Stimulated activated effector memory CD8-positive, alpha-beta T cell treated with anti-CD3 and anti-CD28 coated beads, Interleukin-12 subunit alpha, Interleukin-12 subunit beta, amount 100 ng/mL, for 72 hours (primary cell): Measurements from ENCODE around the gene COL9A3.

Experiments
- ATAC-seq: fragments of 150-1000 bp; cut with Tn5 transposase; 2 replicates; pipeline ENCODE4 v1.10.0; 2021
- DNase-seq, 2 donors: peaks; one replicate each; pipeline ENCODE4 v3.0.0; 2021 to 2022; ENCODE audit warnings: low spot score in 2 of 2
- H3K27ac Mint-ChIP-seq: one replicate; pipeline ENCODE4 v1.8.0; 2022; ENCODE audit warnings: mild to moderate bottlenecking, mixed read lengths
- H3K36me3 Mint-ChIP-seq: one replicate; pipeline ENCODE4 v1.8.0; 2022; ENCODE audit warnings: mild to moderate bottlenecking, mixed read lengths
- H3K4me1 Mint-ChIP-seq: one replicate; pipeline ENCODE4 v1.8.0; 2022; ENCODE audit warnings: mixed read lengths
- H3K4me3 Mint-ChIP-seq: one replicate; pipeline ENCODE4 v1.8.0; 2022; ENCODE audit warnings: mild to moderate bottlenecking, mixed read lengths
- H3K9me3 Mint-ChIP-seq: one replicate; pipeline ENCODE4 v1.8.0; 2022; ENCODE audit warnings: mixed read lengths

Gene COL9A3

DNA sequence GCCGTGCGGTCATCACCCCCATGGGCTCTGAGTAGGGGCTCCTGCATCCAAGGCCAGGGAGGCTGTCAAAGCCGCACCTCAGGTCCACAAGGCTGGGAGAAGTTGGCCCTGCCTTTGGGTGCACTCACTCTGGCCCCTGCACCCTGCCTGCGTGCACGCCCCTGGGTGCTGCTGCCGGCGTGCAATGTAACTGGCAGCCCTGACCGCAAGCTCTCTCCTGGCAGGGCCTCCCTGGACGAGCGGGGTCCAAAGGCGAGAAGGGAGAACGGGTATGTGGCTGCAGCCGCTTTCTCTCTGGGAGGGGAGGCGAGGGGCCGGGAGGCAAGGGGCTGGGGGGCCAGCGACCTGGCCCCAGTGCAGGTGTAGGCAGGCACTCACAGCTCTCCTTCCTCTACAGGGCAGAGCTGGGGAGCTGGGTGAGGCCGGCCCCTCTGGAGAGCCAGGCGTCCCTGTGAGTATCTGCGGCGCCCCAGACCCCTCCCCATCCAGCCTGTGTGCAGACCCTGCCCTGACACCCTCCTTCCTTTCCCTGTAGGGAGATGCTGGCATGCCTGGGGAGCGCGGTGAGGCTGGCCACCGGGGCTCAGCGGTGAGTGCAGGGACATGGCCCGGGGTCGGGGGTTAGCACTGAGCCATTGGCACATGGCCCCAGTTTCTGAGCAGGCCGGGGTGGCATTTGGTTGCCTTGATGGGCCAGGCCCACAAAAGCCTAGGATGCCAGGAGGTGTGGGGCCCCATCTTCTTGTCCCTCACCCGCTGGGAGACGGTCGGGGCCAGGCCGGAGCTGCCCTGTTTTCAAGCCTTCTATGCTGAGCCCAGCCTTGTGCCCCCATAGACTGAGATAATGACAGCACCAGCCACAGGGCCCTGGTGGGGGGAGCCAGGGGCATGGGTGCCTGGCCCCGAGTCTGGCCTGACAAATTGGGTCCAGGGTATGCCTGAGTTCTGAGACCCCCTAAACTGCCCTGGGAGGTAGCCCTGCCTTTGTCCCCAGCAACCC, 12.7 kb downstream of the COL9A3 start:
- H3K36me3 Mint-ChIP-seq = no peaks in the 10 kb centered on the region
- H3K9me3 Mint-ChIP-seq = no peaks in the 10 kb centered on the region
- H3K27ac Mint-ChIP-seq = no peak overlapping the region
- ATAC-seq (no peak), DNase-seq (no peak)
- no peak overlapping the region for H3K4me3 Mint-ChIP-seq
- no peaks in the 10 kb centered on the region for H3K4me1 Mint-ChIP-seq

DNA sequence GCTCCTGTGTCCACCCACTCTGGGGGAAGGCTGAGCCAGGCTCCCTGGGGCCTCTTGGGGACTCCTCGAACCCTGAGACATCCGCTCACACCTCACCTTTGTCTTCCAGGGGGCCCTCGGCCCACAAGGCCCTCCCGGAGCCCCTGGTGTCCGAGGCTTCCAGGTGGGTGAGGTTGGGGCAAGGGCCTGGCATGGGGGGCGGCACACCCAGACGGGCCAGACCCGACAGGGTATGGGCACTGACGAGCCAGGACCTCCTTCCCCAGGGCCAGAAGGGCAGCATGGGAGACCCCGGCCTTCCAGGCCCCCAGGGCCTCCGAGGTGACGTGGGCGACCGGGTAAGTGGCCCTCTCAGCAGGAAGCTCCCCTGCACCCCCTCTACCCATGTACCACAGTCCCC, 13.4 kb downstream of the COL9A3 start:
- no peaks in the 10 kb centered on the region for H3K9me3 Mint-ChIP-seq
- H3K4me3 Mint-ChIP-seq = no peak overlapping the region
- no peaks in the 10 kb centered on the region for H3K4me1 Mint-ChIP-seq
- ATAC-seq = no peak
- DNase-seq = no peak
- no peaks in the 10 kb centered on the region for H3K36me3 Mint-ChIP-seq
- H3K27ac Mint-ChIP-seq = no peak overlapping the region

GRCh38 chr20:62830821-62831220, 14.0 kb downstream of the COL9A3 start:
- H3K27ac Mint-ChIP-seq = no peak overlapping the region

GRCh38 chr20:62831361-62831788, 14.5 kb downstream of the COL9A3 start:
- Mint-ChIP-seq H3K36me3 (no peaks in the 10 kb centered on the region), H3K27ac (no peak overlapping the region), H3K4me1 (no peaks in the 10 kb centered on the region), H3K4me3 (no peak overlapping the region), H3K9me3 (no peaks in the 10 kb centered on the region)
- no peak for DNase-seq
- no peak for ATAC-seq

More at GRCh38 chr20:62830821-62831220, 14.0 kb downstream of the COL9A3 start:
- DNase-seq (no peak), ATAC-seq (no peak)
- no peak overlapping the region for H3K4me3 Mint-ChIP-seq
- H3K9me3 Mint-ChIP-seq = no peaks in the 10 kb centered on the region
- H3K36me3 Mint-ChIP-seq = no peaks in the 10 kb centered on the region
- H3K4me1 Mint-ChIP-seq = no peaks in the 10 kb centered on the region

DNA sequence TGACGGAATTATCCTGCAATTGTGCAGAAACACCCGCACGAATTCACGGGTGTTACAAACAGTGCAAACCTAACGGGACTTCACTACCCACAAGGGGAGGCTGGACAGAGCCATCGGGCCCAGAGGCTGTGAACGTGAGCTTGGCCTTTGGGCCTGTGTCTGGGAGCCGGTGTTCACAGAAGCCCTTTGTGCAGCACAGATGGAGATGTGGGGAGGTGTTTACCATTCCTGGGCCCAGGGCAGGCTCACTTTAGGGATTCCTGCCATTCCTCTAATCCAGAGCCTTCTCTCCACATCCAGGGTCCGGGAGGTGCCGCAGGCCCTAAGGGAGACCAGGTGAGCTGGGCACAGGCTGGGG, 15.0 kb downstream of the COL9A3 start:
- DNase-seq = no peak

GRCh38 chr20:62832212-62832922, 15.5 kb downstream of the COL9A3 start:
- no peaks in the 10 kb centered on the region for H3K36me3 Mint-ChIP-seq
- ATAC-seq (no peak), DNase-seq (no peak)
- no peak overlapping the region for H3K27ac Mint-ChIP-seq
- no peak overlapping the region for H3K4me3 Mint-ChIP-seq
- H3K4me1 Mint-ChIP-seq = no peaks in the 10 kb centered on the region
- H3K9me3 Mint-ChIP-seq = no peaks in the 10 kb centered on the region

More for the DNA sequence above, 15.0 kb downstream of the COL9A3 start:
- Mint-ChIP-seq H3K4me3 (no peak overlapping the region), H3K9me3 (no peaks in the 10 kb centered on the region), H3K4me1 (no peaks in the 10 kb centered on the region), H3K36me3 (no peaks in the 10 kb centered on the region), H3K27ac (no peak overlapping the region)
- ATAC-seq = no peak

DNA sequence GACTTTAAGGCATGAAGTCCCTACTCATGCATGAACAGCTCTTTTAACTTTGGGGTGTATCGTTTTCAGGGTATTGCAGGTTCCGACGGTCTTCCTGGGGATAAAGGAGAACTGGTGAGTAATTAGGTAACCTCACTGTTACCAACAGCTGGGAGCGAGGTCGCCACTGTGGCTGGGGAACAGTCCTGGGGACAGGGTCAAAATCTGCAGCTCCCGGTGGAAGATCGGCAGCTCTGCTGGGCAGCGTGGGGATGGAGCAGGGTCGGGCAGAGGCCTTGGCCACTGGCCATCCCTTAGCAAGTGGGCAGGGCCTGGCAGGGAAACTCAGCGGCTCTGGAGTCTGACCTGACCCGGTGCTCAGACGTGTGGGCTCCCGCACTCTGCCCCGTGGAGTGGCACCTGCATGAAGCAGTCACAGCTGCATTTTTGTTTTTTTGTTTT, 16.1 kb downstream of the COL9A3 start:
- H3K27ac Mint-ChIP-seq = no peak overlapping the region
- H3K4me3 Mint-ChIP-seq = no peak overlapping the region
- H3K4me1 Mint-ChIP-seq = no peaks in the 10 kb centered on the region
- no peaks in the 10 kb centered on the region for H3K9me3 Mint-ChIP-seq
- ATAC-seq (no peak), DNase-seq (no peak)
- no peaks in the 10 kb centered on the region for H3K36me3 Mint-ChIP-seq

DNA sequence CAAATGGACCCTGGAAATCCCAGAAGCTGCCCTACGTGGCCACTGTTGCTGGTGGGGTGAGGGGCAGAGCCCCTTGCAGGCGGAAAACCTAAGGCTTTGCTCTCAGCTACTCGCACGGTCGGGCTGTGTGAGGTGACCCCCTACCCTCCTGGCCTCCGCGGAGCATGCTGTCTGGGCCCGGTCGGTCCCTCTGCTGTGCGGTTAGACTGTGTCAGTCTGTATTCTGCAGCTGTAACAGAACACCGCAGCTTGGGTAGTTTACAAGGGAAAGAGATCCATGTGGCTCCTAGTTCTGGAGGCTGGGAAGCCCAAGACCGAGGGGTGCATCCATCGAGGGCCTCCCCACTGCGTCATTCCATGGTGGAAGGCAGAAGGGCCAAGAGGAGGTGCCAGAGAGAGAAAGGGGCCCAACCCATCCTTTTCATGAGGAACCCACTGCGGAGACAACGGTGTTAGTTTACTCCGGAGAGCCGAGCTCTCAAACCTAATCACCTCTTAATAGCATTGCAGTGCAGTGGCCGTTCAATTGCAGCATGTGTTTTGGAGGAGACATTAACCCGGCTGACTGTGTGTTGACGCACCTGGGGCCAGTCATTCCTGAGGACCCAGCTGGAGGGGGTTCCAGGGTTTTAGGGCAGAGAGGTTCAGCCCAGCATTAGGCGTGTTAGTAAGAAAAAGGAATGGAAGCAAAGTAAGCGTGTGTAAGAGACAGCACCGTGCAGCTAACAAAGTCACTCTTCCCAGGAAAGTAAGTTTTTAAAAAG, 18.3 kb downstream of the COL9A3 start:
- Mint-ChIP-seq H3K4me3 (no peak overlapping the region), H3K9me3 (no peaks in the 10 kb centered on the region), H3K4me1 (no peaks in the 10 kb centered on the region), H3K36me3 (no peaks in the 10 kb centered on the region), H3K27ac (no peak overlapping the region)
- DNase-seq (no peak), ATAC-seq (no peak)

- DNase-seq (no peak), ATAC-seq (no peak)
- Mint-ChIP-seq H3K27ac (no peak overlapping the region), H3K9me3 (no peaks in the 10 kb centered on the region), H3K4me1 (no peaks in the 10 kb centered on the region), H3K4me3 (no peak overlapping the region), H3K36me3 (no peaks in the 10 kb centered on the region)
Measured at GRCh38 chr20:62835931-62836861, 19.3 kb downstream of the COL9A3 start.

DNA sequence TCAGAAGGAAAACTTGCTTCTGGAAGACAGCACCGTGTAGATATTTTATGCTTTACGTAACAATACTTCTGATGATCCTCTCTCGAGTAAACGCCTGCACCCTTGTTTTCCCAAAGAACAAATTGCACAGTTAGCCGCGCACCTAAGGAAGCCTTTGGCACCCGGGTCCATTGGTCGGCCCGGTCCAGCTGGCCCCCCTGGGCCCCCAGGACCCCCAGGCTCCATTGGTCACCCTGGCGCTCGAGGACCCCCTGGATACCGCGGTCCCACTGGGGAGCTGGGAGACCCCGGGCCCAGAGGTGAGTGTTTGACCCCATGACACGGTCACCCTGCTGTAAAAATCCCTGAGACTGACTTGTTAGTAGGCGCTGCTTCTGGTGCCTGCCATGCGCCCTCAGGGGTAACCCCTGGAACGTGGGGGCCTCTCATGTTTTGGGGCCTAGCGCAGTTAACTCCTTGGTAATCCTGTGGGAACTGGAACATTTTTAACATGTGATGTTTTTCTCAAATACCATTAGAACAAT, 20.2 kb downstream of the COL9A3 start:
- Mint-ChIP-seq H3K36me3 (no peaks in the 10 kb centered on the region), H3K27ac (no peak overlapping the region), H3K9me3 (no peaks in the 10 kb centered on the region), H3K4me1 (no peaks in the 10 kb centered on the region), H3K4me3 (no peak overlapping the region)
- DNase-seq = no peak
- ATAC-seq = no peak

DNA sequence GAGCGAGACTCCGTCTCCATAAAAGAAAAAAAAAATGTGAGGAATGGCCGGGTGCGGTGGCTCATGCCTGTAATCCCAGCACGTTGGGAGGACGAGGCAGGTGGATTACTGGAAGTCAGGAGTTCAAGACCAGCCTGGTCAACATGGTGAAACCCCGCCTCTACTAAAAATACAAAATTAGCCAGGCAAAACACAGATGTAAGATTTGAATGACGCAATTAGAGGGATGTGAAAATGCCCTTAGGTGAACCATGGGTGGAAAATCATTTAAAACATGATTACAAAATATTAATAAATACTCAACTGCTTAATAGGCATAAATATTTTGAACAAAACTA, 20.9 kb downstream of the COL9A3 start:
- Mint-ChIP-seq H3K27ac (no peak overlapping the region), H3K4me1 (no peaks in the 10 kb centered on the region), H3K4me3 (no peak overlapping the region), H3K9me3 (no peaks in the 10 kb centered on the region), H3K36me3 (no peaks in the 10 kb centered on the region)
- DNase-seq (no peak), ATAC-seq (no peak)

GRCh38 chr20:62838128-62838891, 21.5 kb downstream of the COL9A3 start:
- Mint-ChIP-seq H3K36me3 (no peaks in the 10 kb centered on the region), H3K4me1 (no peaks in the 10 kb centered on the region), H3K27ac (no peak overlapping the region), H3K4me3 (no peak overlapping the region), H3K9me3 (no peaks in the 10 kb centered on the region)
- ATAC-seq (no peak), DNase-seq (no peak)

- H3K4me1 Mint-ChIP-seq = no peaks in the 10 kb centered on the region
- DNase-seq = no peak
- H3K36me3 Mint-ChIP-seq = no peaks in the 10 kb centered on the region
- no peak overlapping the region for H3K4me3 Mint-ChIP-seq
- H3K27ac Mint-ChIP-seq = no peak overlapping the region
- no peaks in the 10 kb centered on the region for H3K9me3 Mint-ChIP-seq
- no peak for ATAC-seq
Measured at GRCh38 chr20:62839261-62839660, 22.4 kb downstream of the COL9A3 start.

DNA sequence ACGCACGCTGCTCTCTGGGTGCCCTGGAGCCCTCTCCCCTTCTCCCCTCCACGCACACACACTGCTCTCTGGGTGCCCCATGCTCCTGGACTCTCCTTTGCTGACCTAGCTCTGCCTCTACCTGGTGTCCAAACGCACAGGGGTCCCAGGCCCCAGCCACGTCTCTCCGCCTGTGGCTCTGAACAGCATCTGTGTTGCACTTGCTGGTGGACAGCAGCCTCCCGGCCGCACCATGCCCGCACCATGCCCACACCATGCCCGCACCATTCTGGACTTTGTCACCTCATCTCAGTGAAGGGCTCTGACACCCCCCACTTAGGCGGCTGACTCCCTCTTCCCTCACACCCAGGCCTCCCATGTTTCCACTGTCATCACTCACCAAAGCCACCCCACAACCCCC, 23.0 kb downstream of the COL9A3 start:
- DNase-seq (no peak), ATAC-seq (no peak)
- H3K4me1 Mint-ChIP-seq = no peaks in the 10 kb centered on the region
- no peak overlapping the region for H3K4me3 Mint-ChIP-seq
- H3K36me3 Mint-ChIP-seq = no peaks in the 10 kb centered on the region
- H3K9me3 Mint-ChIP-seq = no peaks in the 10 kb centered on the region
- H3K27ac Mint-ChIP-seq = no peak overlapping the region
